Measurements from ENCODE around the gene TPH2. TPM values are rescaled to one million over a fixed set of nuclear protein-coding genes. Genes with fewer than 3 reads are reported as not detected.

The TPH2 gene
- total RNA-seq, 2 donors from 2014 or later: not detected

DNA sequence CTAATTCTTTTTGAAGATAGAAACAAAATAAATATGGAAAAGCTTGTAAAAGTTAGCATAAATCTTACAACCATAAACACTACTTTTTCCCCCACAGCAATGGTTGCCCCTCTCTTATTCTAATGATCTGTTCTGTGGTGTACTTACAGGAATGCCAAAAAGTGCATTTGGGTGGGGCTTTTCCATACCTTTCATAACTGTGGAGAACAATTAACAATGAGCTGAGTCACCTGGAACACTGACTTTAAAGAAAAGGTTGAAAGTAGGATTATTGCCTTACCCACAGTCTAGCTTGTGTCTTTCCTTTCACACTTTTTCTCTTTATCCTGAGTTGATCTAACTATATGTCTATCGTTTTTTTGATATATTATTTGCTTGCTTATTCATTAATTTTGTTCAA is 86.9 kb downstream of the TPH2 start:
- TF ChIP-seq, protein P1, sequence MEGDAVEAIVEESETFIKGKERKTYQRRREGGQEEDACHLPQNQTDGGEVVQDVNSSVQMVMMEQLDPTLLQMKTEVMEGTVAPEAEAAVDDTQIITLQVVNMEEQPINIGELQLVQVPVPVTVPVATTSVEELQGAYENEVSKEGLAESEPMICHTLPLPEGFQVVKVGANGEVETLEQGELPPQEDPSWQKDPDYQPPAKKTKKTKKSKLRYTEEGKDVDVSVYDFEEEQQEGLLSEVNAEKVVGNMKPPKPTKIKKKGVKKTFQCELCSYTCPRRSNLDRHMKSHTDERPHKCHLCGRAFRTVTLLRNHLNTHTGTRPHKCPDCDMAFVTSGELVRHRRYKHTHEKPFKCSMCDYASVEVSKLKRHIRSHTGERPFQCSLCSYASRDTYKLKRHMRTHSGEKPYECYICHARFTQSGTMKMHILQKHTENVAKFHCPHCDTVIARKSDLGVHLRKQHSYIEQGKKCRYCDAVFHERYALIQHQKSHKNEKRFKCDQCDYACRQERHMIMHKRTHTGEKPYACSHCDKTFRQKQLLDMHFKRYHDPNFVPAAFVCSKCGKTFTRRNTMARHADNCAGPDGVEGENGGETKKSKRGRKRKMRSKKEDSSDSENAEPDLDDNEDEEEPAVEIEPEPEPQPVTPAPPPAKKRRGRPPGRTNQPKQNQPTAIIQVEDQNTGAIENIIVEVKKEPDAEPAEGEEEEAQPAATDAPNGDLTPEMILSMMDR (IDR thresholded peaks at IDR 0.05): no peak
- intact Hi-C loops (cut with DNase I): no loop called here
- Histone ChIP-seq H3K4me3 (no peak overlapping the region), H3K27me3 (no peaks in the 10 kb centered on the region), H3K36me3 (no peaks in the 10 kb centered on the region), H3K9ac (ENCODE audit: low read depth in 2 of 2, low read length in 2 of 2) (no peak overlapping the region), H3K27ac (no peak overlapping the region), H3K9me3 (no peaks in the 10 kb centered on the region), H3K4me1 (no peaks in the 10 kb centered on the region)
- no peak for DNase-seq

DNA sequence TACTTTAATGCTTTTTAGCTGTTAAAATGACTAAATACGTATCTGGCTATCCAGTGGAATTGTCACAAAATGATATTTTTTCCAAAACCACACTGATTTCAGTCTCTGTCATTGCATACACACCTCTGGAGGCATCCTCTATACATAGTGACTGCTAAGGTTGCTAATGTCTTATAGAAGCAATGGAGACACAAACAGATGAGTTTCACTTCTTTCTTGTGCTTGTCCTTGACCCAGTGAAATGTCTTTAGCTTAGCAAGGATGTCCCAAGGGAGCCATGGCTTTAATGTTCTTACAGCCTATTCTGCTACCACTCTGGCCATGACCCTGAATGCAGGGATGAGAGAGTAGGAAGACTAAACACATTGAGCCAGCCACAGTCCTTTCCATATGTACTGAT is 90.3 kb downstream of the TPH2 start:
- intact Hi-C loops (cut with DNase I): no loop called here
- no peaks in the 10 kb centered on the region for H3K36me3 ChIP-seq
- H3K4me1 ChIP-seq: no peaks in the 10 kb centered on the region
- no peak overlapping the region for H3K4me3 ChIP-seq
- H3K27me3 ChIP-seq: no peaks in the 10 kb centered on the region
- no peak for DNase-seq
- no peak overlapping the region for H3K27ac ChIP-seq
- no peak overlapping the region for H3K9ac ChIP-seq (ENCODE audit: low read depth in 2 of 2, low read length in 2 of 2)
- H3K9me3 ChIP-seq: no peaks in the 10 kb centered on the region
- TF ChIP-seq, protein P1 (IDR thresholded peaks at IDR 0.05): no peak

DNA sequence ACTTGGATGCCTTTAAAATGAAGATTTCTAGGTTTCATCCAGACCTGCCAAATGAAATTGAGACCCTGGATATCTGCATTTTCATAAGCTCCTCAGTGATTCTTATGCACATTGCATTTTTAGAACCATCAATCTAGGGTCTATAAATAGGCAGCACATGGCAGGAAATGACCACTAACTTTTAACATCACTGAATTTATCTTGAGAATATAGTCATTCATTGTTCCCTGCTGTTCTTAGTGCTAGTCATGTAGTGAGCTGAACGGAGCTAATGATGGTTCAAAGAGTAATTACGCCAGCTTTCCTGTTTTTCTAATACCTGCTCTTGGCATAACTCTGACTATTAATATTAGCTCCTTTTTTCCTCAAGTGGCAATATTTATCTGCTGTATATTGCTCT is 91.6 kb downstream of the TPH2 start:
- Histone ChIP-seq H3K36me3 (no peaks in the 10 kb centered on the region), H3K4me1 (no peaks in the 10 kb centered on the region), H3K27ac (no peak overlapping the region), H3K9ac (ENCODE audit: low read depth in 2 of 2, low read length in 2 of 2) (no peak overlapping the region), H3K4me3 (no peak overlapping the region), H3K9me3 (no peaks in the 10 kb centered on the region), H3K27me3 (no peaks in the 10 kb centered on the region)
- TF ChIP-seq, protein P1 (IDR thresholded peaks at IDR 0.05): no peak
- no peak for DNase-seq
- intact Hi-C loops (cut with DNase I): no loop called here

DNA sequence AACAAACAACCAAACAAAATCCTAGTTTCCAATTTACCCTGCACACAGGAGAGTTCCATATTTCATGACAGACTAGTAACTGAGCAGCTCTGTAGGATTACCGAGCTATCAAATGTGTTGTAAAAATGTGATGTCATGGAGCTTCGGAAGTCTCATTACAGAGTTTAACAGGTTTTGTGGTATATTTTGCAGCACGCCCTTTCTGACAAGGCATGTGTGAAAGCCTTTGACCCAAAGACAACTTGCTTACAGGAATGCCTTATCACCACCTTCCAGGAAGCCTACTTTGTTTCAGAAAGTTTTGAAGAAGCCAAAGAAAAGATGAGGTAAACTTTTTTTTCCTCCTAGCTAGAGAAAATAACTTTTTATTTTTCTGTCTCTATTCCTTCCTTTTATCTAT is 92.4 kb downstream of the TPH2 start:
- DNase-seq: no peak
- H3K36me3 ChIP-seq: no peaks in the 10 kb centered on the region
- intact Hi-C loops (cut with DNase I): no loop called here
- TF ChIP-seq, protein P1 (IDR thresholded peaks at IDR 0.05): no peak
- H3K4me1 ChIP-seq: no peaks in the 10 kb centered on the region
- no peak overlapping the region for H3K4me3 ChIP-seq
- no peaks in the 10 kb centered on the region for H3K9me3 ChIP-seq
- no peak overlapping the region for H3K27ac ChIP-seq
- no peak overlapping the region for H3K9ac ChIP-seq (ENCODE audit: low read depth in 2 of 2, low read length in 2 of 2)
- H3K27me3 ChIP-seq: no peaks in the 10 kb centered on the region

DNA sequence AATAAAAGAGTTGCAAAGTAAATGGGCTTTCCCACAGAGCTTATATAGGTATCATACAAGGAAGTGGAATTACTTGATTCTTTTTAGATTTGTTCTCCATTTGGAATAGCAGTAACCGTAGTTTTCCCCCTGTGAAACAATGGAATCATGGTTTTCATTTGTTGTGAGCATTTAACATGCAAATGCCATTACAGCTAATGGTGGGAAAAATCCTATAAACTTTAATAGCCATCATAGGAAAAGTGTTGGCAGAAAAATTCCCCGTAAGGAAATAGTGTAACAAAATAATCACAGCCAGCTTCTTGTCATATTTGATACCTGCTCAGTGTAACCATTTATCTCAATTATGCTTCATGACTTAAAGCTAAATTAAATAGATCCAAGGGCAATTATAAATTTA is 95.3 kb downstream of the TPH2 start:
- no peaks in the 10 kb centered on the region for H3K9me3 ChIP-seq

More for the DNA sequence above, 95.3 kb downstream of the TPH2 start:
- intact Hi-C loops (cut with DNase I): no loop called here
- Histone ChIP-seq H3K36me3 (no peaks in the 10 kb centered on the region), H3K9ac (ENCODE audit: low read depth in 2 of 2, low read length in 2 of 2) (no peak overlapping the region), H3K27ac (no peak overlapping the region), H3K27me3 (no peaks in the 10 kb centered on the region), H3K4me3 (no peak overlapping the region), H3K4me1 (no peaks in the 10 kb centered on the region)
- TF ChIP-seq, protein P1 (IDR thresholded peaks at IDR 0.05): no peak
- DNase-seq: no peak
